ENCODE data around the gene PREB. TPM values are rescaled to one million over a fixed set of nuclear protein-coding genes. Genes with fewer than 3 reads are reported as not detected.

Gene PREB
- total RNA-seq, 4 donors from 2014 or later: 117 to 197 (median 154) TPM

GRCh38 chr2:27100036-27100435 is 34.4 kb downstream of the PREB start:
- no peak overlapping the region for H3K4me3 ChIP-seq
- H3K9me3 ChIP-seq: no peaks in the 10 kb centered on the region
- H3K27ac ChIP-seq: no peak overlapping the region
- no peaks in the 10 kb centered on the region for H3K27me3 ChIP-seq
- intact Hi-C loops (cut with DNase I; ENCODE audit: low total_unique reads) (no loop called here), in situ Hi-C loops (cut with MboI; ENCODE audit: low sequenced_read_pairs in 4 of 4) (loop anchor here in 3 of 4 donors (10.0 kb wide), 3 partner anchors 85 to 175 kb away; partner anchors contain the start of gene DNAJC5G (in 1 of the 3))
- no peaks in the 10 kb centered on the region for H3K36me3 ChIP-seq
- TF ChIP-seq POLR2A (IDR thresholded peaks at IDR 0.05): no peak
- TF ChIP-seq CTCF (IDR thresholded peaks at IDR 0.05 in 4 of 5, conservative IDR thresholded peaks at IDR 0.05 in 1 of 5): no peak
- ATAC-seq (no peak), DNase-seq (no peak)
- H3K4me1 ChIP-seq: peaks cover 5 to 8% of the 10 kb centered on the region in 2 donors

DNA sequence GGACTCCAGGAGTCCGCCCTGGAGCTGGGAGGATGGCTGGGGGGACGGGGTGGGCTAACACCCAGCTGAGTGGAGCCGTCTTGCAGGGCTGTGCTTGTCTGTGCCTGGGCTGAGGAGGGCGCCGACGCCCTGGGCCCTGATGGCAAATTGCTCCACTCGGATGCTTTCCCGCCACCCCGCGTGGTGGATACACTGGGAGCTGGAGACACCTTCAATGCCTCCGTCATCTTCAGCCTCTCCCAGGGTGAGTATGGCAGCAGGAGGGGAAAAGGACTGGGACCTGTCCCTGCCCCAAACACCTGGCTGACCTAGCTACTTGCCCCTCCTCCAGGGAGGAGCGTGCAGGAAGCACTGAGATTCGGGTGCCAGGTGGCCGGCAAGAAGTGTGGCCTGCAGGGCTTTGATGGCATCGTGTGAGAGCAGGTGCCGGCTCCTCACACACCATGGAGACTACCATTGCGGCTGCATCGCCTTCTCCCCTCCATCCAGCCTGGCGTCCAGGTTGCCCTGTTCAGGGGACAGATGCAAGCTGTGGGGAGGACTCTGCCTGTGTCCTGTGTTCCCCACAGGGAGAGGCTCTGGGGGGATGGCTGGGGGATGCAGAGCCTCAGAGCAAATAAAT is 35.0 kb downstream of the PREB start:
- Histone ChIP-seq H3K36me3 (no peaks in the 10 kb centered on the region), H3K27ac (no peak overlapping the region), H3K4me1 (peaks cover 5 to 8% of the 10 kb centered on the region in 2 donors), H3K27me3 (no peaks in the 10 kb centered on the region), H3K4me3 (no peak overlapping the region), H3K9me3 (no peaks in the 10 kb centered on the region)
- intact Hi-C loops (cut with DNase I; ENCODE audit: low total_unique reads) (no loop called here), in situ Hi-C loops (cut with MboI; ENCODE audit: low sequenced_read_pairs in 4 of 4) (loop anchor here in 2 of 4 donors (5.0 to 10.0 kb wide), 2 partner anchors 93 to 185 kb away; partner anchors contain the start of gene TRIM54 (in 2 of the 2))
- DNase-seq (no peak), ATAC-seq (no peak)
- no peak for TF ChIP-seq CTCF (IDR thresholded peaks at IDR 0.05 in 4 of 5, conservative IDR thresholded peaks at IDR 0.05 in 1 of 5)
- TF ChIP-seq POLR2A (IDR thresholded peaks at IDR 0.05): no peak

GRCh38 chr2:27097341-27097740 is 37.1 kb downstream of the PREB start:
- H3K4me1 ChIP-seq: peaks cover 5 to 8% of the 10 kb centered on the region in 2 donors
- no peak for DNase-seq
- no peaks in the 10 kb centered on the region for H3K27me3 ChIP-seq
- intact Hi-C loops (cut with DNase I; ENCODE audit: low total_unique reads) (no loop called here), in situ Hi-C loops (cut with MboI; ENCODE audit: low sequenced_read_pairs in 4 of 4) (loop anchor here in 2 of 4 donors (5.0 to 10.0 kb wide), 2 partner anchors 95 to 187 kb away; partner anchors contain the start of gene TRIM54 (in 2 of the 2))
- TF ChIP-seq CTCF (IDR thresholded peaks at IDR 0.05 in 4 of 5, conservative IDR thresholded peaks at IDR 0.05 in 1 of 5): no peak
- H3K9me3 ChIP-seq: no peaks in the 10 kb centered on the region
- H3K4me3 ChIP-seq: no peak overlapping the region
- no peaks in the 10 kb centered on the region for H3K36me3 ChIP-seq
- no peak for ATAC-seq
- H3K27ac ChIP-seq: no peak overlapping the region

DNA sequence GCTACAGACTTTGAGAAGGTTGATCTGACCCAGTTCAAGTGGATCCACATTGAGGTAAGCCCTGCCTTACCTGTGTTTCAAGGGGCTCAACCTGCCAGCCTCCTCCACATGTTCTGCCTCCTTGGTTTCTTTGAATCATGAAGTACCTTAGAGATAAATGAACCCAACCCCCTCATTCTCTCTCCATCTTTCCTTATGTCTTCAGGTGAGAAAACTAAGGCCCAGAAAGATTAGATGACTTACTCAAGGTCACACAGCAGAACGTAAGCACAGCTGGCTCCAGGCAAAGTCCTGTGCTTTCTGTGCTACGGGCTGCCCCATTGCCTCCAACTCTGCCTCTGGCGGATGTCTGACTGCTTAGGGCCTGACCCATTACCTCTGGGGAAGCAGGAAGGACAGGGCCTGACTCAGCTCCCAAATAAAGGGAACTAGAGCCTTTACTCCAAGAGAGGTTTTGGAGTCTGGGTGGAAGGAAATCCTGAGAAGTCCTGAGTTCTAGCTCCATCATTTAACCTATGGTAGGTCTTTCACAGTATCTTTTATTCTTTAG is 37.6 kb downstream of the PREB start:
- intact Hi-C loops (cut with DNase I; ENCODE audit: low total_unique reads) (no loop called here), in situ Hi-C loops (cut with MboI; ENCODE audit: low sequenced_read_pairs in 4 of 4) (loop anchor here in 2 of 4 donors (5.0 to 10.0 kb wide), 2 partner anchors 95 to 188 kb away; partner anchors contain the start of gene TRIM54 (in 2 of the 2))
- Histone ChIP-seq H3K9me3 (no peaks in the 10 kb centered on the region), H3K4me3 (no peak overlapping the region), H3K4me1 (peaks cover 5 to 8% of the 10 kb centered on the region in 2 donors), H3K36me3 (no peaks in the 10 kb centered on the region), H3K27ac (peak overlapping the region; percentile 69 to 78 (median 71)), H3K27me3 (no peaks in the 10 kb centered on the region)
- no peak for DNase-seq
- no peak for ATAC-seq
- TF ChIP-seq POLR2A (IDR thresholded peaks at IDR 0.05) (no peak), CTCF (IDR thresholded peaks at IDR 0.05 in 4 of 5, conservative IDR thresholded peaks at IDR 0.05 in 1 of 5) (no peak)
